Nephron (organoid): ENCODE data around the gene IL17RB.
A peak's percentile ranks its signal among the peaks of the same experiment; 100 is the strongest.

Source experiments
- H3K27ac Mint-ChIP-seq, 3 experiments: 2 replicates each; pipeline ENCODE4 v1.8.0; 2020; ENCODE audit warnings: mixed read lengths in 3 of 3, mild to moderate bottlenecking in 2 of 3, moderate library complexity in 1 of 3
- H3K27me3 Mint-ChIP-seq: 2 replicates; pipeline ENCODE4 v1.8.0; 2021; ENCODE audit warnings: low read depth, mild to moderate bottlenecking, moderate library complexity, mixed read lengths
- H3K36me3 Mint-ChIP-seq: 2 replicates; pipeline ENCODE4 v1.8.0; 2020; ENCODE audit warnings: low read depth, mixed read lengths
- H3K4me1 Mint-ChIP-seq: 2 replicates; pipeline ENCODE4 v1.8.0; 2020; ENCODE audit warnings: mixed read lengths
- H3K4me3 Mint-ChIP-seq, 3 experiments: 2 replicates each; pipeline ENCODE4 v1.8.0; 2020; ENCODE audit warnings: mild to moderate bottlenecking in 3 of 3, mixed read lengths in 3 of 3, moderate library complexity in 2 of 3
- H3K9me3 Mint-ChIP-seq: 2 replicates; pipeline ENCODE4 v1.8.0; 2020; ENCODE audit warnings: mixed read lengths
- TF ChIP-seq, protein P1 (sequence below), 3 experiments: fragments of 200-600 bp; sonication (generic); IDR thresholded peaks; one replicate each; pipeline ENCODE4 v1.5.0; 2021; ENCODE audit warnings: antibody characterized with exemption in 3 of 3; ENCODE audit not compliant: unreplicated experiment in 3 of 3

Gene IL17RB, protein sequence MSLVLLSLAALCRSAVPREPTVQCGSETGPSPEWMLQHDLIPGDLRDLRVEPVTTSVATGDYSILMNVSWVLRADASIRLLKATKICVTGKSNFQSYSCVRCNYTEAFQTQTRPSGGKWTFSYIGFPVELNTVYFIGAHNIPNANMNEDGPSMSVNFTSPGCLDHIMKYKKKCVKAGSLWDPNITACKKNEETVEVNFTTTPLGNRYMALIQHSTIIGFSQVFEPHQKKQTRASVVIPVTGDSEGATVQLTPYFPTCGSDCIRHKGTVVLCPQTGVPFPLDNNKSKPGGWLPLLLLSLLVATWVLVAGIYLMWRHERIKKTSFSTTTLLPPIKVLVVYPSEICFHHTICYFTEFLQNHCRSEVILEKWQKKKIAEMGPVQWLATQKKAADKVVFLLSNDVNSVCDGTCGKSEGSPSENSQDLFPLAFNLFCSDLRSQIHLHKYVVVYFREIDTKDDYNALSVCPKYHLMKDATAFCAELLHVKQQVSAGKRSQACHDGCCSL

DNA sequence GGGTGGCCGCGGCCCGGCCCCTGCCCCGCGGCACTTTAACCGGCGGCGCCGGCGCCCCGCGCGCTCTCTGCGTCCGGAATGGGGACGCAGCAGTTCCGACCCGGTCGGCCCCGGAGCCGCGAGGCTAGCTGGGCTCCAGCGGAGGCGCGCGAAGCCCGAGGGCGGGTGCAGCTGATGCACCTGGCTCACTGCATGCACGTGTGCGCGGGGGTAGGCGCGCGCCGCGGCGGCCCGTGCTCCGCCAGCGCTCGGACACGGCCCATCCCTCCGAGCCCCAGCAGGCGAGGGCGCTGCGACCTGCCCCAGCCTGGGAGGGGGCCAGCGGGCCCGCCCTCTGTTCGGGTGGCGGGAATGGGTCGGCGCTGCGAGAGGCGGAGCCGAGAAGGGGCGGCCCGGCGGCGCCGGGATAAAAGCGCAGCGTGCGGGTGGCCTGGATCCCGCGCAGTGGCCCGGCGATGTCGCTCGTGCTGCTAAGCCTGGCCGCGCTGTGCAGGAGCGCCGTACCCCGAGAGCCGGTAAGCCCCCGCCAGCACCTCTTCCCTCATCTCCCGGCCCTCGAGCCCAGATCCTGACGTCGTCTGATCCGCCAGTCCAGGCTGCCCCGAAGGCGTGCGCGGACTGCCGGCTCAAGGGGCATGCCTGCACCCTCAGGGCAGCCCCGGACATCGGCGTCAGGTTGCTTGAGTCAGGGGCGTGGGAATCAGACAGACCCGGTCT, at the start of gene IL17RB, which contains the start of gene CHDH:
Gene IL17RB (plus strand): TSS at position 435 of the 717 bp plus-strand sequence. CDS start 21 bp downstream, at position 456.
Gene CHDH (minus strand): TSS at position 286 of the 717 bp plus-strand sequence. CDS start 22,411 bp downstream, outside the sequence.
- TF ChIP-seq, protein P1, sequence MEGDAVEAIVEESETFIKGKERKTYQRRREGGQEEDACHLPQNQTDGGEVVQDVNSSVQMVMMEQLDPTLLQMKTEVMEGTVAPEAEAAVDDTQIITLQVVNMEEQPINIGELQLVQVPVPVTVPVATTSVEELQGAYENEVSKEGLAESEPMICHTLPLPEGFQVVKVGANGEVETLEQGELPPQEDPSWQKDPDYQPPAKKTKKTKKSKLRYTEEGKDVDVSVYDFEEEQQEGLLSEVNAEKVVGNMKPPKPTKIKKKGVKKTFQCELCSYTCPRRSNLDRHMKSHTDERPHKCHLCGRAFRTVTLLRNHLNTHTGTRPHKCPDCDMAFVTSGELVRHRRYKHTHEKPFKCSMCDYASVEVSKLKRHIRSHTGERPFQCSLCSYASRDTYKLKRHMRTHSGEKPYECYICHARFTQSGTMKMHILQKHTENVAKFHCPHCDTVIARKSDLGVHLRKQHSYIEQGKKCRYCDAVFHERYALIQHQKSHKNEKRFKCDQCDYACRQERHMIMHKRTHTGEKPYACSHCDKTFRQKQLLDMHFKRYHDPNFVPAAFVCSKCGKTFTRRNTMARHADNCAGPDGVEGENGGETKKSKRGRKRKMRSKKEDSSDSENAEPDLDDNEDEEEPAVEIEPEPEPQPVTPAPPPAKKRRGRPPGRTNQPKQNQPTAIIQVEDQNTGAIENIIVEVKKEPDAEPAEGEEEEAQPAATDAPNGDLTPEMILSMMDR (IDR thresholded peaks at IDR 0.05; ENCODE audit: unreplicated experiment in 3 of 3) = no peak
- H3K27ac Mint-ChIP-seq = peak within 1 kb of the TSS in 2 of 3 experiments; percentile 42 to 64
- no peaks in the 10 kb centered on the region for H3K9me3 Mint-ChIP-seq
- peaks cover 52% of the 10 kb centered on the region for H3K27me3 Mint-ChIP-seq
- peak within 1 kb of the TSS; percentile 79 to 85 (median 83) for H3K4me3 Mint-ChIP-seq
- H3K36me3 Mint-ChIP-seq = no peaks in the 10 kb centered on the region
- peaks cover 8% of the 10 kb centered on the region for H3K4me1 Mint-ChIP-seq

DNA sequence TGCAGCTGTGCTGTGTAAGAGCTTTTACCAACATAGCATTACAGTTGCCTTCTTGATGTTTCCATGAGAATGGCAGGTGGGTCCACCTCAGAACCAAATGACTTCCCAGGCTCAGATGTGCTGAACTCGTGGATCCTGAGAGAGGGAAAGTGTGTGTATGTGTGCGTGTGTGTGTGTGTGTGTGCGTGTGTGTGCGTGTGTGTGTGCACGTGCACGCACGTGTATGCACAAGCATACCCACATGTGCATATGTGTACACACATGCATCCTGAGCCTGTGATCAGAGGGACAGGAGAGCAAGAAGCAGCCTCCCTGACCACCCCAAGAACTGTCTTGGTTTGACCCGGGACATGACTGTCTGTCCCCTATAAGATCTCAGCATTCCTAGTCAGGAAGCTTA, 48.2 kb upstream of the IL17RB start:
- H3K9me3 Mint-ChIP-seq = no peaks in the 10 kb centered on the region
- TF ChIP-seq, protein P1 (IDR thresholded peaks at IDR 0.05; ENCODE audit: unreplicated experiment in 3 of 3) = no peak
- no peaks in the 10 kb centered on the region for H3K36me3 Mint-ChIP-seq
- H3K4me3 Mint-ChIP-seq = no peak overlapping the region
- no peak overlapping the region for H3K27ac Mint-ChIP-seq
- no peaks in the 10 kb centered on the region for H3K27me3 Mint-ChIP-seq
- H3K4me1 Mint-ChIP-seq = no peaks in the 10 kb centered on the region

DNA sequence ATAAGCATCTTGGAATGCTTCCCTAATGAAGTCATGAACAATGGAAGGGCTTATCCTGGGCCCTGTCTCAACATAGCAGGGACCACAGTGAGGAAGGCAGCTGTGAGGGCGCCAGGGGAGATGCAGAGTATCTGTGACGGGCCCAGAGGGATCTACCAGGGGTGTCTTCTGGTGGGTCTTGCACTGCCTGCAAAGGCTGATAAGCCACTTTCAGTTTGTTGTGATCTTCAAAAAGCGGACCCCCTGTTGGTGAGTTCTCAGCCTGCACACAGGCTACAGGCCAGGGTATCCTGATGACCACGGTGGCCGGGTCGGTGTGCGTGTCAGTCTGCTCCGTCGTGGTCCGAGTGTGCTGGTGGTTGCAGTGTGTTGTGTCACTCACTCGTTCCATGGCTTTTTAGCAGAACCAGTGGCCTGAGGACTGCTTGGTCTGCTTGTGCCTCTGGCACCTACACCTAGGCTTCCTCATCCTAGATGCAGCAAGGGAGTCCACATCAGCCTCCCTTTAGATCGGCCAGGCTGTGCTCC, 47.0 kb upstream of the IL17RB start:
- Mint-ChIP-seq H3K27me3 (no peaks in the 10 kb centered on the region), H3K27ac (no peak overlapping the region), H3K4me3 (no peak overlapping the region), H3K36me3 (no peaks in the 10 kb centered on the region), H3K9me3 (no peaks in the 10 kb centered on the region), H3K4me1 (peaks cover 9% of the 10 kb centered on the region)
- TF ChIP-seq, protein P1 (IDR thresholded peaks at IDR 0.05; ENCODE audit: unreplicated experiment in 3 of 3) = no peak

DNA sequence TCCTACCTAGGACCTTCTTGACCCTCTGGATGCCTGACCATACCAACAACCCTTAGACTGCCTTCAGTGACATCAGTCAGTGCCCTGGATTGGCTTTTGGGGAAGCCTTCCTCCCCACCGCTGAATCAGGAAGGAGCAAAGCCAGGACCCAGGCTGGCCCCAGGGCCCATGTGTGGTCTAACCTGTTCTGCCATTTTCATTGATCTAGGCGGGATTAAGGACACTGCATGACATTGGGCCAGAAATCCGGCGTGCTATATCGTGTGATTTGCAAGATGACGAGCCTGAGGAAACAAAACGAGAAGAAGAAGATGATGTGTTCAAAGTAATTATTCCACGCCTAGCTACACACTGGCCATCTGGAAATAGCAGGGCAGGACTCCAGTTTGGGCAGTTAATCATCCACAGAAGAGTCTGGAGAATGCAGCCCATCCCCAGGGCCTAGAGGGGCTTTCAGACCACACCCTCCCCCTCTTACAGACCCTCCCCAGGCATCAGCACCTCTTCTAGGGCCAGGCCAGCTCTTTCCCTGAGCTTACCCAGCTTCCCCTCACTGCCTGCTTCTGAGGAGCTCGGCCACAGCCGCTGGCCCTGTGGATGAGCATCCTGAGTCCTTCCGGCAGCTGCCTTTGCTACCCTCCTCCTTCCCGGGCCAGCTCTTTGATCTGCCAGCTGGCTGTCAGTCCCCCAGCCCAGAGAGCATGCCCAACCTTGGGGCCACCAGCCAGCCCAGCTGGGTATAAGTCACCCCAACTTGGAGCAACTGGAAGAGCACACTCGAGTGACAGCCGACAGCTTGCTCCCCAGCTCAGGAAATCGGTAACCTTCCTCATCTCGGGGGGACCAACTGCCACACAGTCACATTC, 46.1 kb upstream of the IL17RB start:
- Mint-ChIP-seq H3K4me1 (peaks cover 16% of the 10 kb centered on the region), H3K9me3 (no peaks in the 10 kb centered on the region), H3K27ac (peak overlapping the region in 1 of 3 experiments; percentile 10), H3K4me3 (no peak overlapping the region), H3K27me3 (no peaks in the 10 kb centered on the region), H3K36me3 (no peaks in the 10 kb centered on the region)
- TF ChIP-seq, protein P1 (IDR thresholded peaks at IDR 0.05; ENCODE audit: unreplicated experiment in 3 of 3) = no peak

DNA sequence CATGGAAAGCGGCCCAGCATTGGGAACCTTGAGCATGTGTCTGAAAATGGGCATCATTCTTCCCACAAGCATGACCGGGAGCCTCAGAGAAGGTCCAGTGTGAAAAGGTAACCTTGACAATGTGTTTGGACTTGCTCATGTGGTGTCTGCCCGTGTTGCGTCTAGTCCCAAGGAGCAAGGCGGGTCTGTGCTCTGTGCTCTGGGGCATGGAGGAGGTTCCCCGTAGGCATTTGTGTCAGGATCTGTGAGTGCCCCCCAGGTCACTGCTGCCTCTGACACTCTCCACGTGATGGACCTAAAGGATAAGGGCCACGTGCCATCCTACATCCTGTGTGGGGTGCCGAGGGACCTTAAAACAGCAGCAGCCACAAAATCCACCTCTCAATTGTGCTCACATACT, 45.0 kb upstream of the IL17RB start:
- H3K36me3 Mint-ChIP-seq = no peaks in the 10 kb centered on the region

More for the DNA sequence above, 45.0 kb upstream of the IL17RB start:
- Mint-ChIP-seq H3K27me3 (peaks cover 3% of the 10 kb centered on the region), H3K9me3 (no peaks in the 10 kb centered on the region), H3K4me1 (peaks cover 17% of the 10 kb centered on the region), H3K27ac (no peak overlapping the region), H3K4me3 (no peak overlapping the region)
- TF ChIP-seq, protein P1 (IDR thresholded peaks at IDR 0.05; ENCODE audit: unreplicated experiment in 3 of 3) = no peak
